ENCODE measurements around the gene TSC2.

Gene TSC2

DNA sequence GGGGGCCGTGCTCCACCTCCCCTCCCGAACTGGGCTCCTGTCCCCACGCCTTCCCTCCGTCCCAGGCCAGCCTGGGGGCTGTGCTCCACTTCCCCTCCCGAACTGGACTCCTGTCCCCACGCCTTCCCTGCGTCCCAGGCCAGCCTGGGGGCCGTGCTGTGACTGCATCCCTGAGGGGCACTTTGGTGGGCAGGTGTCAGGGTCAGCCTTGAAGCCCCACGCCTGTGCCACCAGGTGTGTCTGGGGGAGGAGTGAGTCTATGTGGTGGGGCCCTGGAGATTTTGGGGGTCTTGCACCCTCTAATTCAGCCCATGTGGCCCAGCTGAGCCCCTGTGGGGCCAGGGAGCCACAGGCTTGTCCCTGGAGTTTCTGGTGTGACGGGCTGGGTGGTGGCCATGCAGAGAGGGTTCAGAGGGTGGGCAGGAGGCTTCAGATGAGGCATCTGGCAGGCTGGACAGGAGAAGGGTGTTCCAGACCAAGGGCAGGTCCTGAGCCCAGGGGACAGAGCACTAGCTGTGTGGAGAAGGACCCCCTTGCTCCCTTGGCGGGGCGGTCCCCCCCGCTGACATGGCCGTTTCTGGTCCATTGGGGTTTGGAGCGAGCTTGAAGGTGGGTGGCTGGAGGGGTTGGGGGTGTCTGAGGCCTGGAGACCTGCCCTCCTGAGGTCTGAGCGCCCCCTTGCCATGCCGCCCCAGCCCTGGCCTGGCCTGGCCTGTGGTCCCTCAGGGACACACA is 12.9 kb upstream of the TSC2 start:
- H3K9me3 ChIP-seq = no peaks in the 10 kb centered on the region
- H3K27me3 ChIP-seq = peaks cover 33% of the 10 kb centered on the region
- TF ChIP-seq CTCF (IDR thresholded peaks at IDR 0.05) = no peak
- peaks cover 0 to 10% of the 10 kb centered on the region in 2 experiments for H3K4me1 ChIP-seq (ENCODE audit: control insufficient read depth in 1 of 2, insufficient read depth in 1 of 2, low read depth in 1 of 2, low read length in 1 of 2)
- no peak overlapping the region for H3K4me3 ChIP-seq (ENCODE audit: low read depth in 1 of 2, low read length in 1 of 2)
- H3K27ac ChIP-seq = no peak overlapping the region
- H3K36me3 ChIP-seq = no peaks in the 10 kb centered on the region

- H3K36me3 ChIP-seq = no peaks in the 10 kb centered on the region
- peaks cover 0 to 10% of the 10 kb centered on the region in 2 experiments for H3K4me1 ChIP-seq (ENCODE audit: control insufficient read depth in 1 of 2, insufficient read depth in 1 of 2, low read depth in 1 of 2, low read length in 1 of 2)
Observed at GRCh38 chr16:2035431-2036199, 12.2 kb upstream of the TSC2 start.

DNA sequence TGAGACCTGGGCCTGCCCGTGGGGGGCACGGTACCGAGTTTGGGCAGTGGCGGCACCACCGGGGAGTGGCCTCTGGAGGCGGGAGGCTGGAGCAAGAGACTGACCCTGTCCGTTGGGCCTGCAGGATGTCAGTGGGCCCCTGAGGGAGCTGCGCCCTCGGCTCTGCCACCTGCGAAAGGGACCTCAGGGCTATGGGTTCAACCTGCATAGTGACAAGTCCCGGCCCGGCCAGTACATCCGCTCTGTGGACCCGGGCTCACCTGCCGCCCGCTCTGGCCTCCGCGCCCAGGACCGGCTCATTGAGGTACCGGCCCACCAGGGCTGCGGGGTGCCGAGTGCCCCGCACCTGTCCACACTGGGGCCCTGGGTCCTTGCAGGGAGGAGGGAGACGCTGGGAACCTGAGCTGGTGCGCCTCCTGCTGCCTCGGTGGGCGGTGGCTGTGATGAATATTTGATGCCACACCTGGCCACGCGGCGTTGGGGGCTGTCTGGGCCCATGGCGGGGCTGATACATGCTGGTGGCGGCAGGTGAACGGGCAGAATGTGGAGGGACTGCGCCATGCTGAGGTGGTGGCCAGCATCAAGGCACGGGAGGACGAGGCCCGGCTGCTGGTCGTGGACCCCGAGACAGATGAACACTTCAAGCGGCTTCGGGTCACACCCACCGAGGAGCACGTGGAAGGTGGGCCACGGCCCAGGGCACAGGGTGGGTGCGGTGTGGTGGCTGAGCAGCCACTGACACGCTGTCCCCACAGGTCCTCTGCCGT is 11.4 kb upstream of the TSC2 start:
- Histone ChIP-seq H3K4me1 (ENCODE audit: control insufficient read depth in 1 of 2, insufficient read depth in 1 of 2, low read depth in 1 of 2, low read length in 1 of 2) (peaks cover 0 to 10% of the 10 kb centered on the region in 2 experiments), H3K4me3 (ENCODE audit: low read depth in 1 of 2, low read length in 1 of 2) (no peak overlapping the region), H3K36me3 (no peaks in the 10 kb centered on the region), H3K9me3 (no peaks in the 10 kb centered on the region), H3K27me3 (peaks cover 28% of the 10 kb centered on the region), H3K27ac (no peak overlapping the region)
- no peak for TF ChIP-seq CTCF (IDR thresholded peaks at IDR 0.05)

More at GRCh38 chr16:2035431-2036199, 12.2 kb upstream of the TSC2 start:
- no peak for TF ChIP-seq CTCF (IDR thresholded peaks at IDR 0.05)
- H3K9me3 ChIP-seq = no peaks in the 10 kb centered on the region
- H3K4me3 ChIP-seq (ENCODE audit: low read depth in 1 of 2, low read length in 1 of 2) = no peak overlapping the region
- H3K27me3 ChIP-seq = peaks cover 28% of the 10 kb centered on the region
- no peak overlapping the region for H3K27ac ChIP-seq

DNA sequence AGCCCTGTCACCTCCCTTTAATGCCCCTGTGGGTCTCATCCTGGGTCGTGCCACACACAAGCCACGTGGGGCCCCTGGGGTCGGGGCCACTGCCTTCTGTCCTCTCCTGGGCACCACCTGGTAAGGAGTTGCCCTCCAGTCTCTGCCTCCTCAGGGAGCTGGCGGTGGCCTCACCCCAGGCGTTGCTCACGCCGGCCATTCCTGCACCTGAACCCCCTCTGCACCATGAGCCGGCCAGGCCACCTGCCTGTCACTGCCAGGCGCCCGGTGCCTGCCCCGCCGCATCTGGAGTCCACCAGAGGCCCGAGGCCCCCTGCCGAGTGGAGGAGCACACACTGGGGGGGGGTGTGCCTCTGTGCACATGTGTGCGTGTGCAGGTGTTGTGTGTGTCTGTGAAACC is 10.7 kb upstream of the TSC2 start:
- peaks cover 26% of the 10 kb centered on the region for H3K27me3 ChIP-seq
- no peak overlapping the region for H3K4me3 ChIP-seq (ENCODE audit: low read depth in 1 of 2, low read length in 1 of 2)
- no peaks in the 10 kb centered on the region for H3K9me3 ChIP-seq
- TF ChIP-seq CTCF (IDR thresholded peaks at IDR 0.05) = no peak
- H3K4me1 ChIP-seq (ENCODE audit: control insufficient read depth in 1 of 2, insufficient read depth in 1 of 2, low read depth in 1 of 2, low read length in 1 of 2) = peaks cover 0 to 10% of the 10 kb centered on the region in 2 experiments
- no peak overlapping the region for H3K27ac ChIP-seq
- no peaks in the 10 kb centered on the region for H3K36me3 ChIP-seq

DNA sequence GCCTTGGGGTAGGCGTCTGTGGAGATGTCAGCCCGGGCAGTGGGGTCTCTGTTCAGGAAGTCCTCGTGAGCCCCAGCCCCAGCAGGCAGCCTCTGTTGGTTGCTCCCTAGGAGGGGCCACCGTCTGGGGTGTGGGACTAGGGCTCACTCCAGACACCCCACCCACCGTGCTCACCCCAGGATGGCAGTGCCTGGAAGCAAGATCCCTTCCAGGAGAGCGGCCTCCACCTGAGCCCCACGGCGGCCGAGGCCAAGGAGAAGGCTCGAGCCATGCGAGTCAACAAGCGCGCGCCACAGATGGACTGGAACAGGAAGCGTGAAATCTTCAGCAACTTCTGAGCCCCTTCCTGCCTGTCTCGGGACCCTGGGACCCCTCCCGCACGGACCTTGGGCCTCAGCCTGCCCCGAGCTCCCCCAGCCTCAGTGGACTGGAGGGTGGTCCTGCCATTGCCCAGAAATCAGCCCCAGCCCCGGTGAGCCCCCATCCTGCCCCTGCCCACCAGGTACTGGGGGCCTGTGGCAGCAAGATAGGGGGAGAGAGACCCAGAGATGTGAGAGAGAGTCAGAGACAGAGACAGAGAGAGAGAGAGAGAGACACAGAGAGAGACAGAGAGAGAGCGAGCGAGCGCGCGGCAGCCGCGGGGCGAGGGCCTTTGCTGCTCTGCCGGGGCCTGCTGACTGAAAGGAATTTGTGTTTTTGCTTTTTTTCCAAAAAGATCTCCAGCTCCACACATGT is 10.0 kb upstream of the TSC2 start:
- no peaks in the 10 kb centered on the region for H3K36me3 ChIP-seq
- peaks cover 19% of the 10 kb centered on the region for H3K27me3 ChIP-seq
- H3K27ac ChIP-seq = no peak overlapping the region
- peaks cover 0 to 10% of the 10 kb centered on the region in 2 experiments for H3K4me1 ChIP-seq (ENCODE audit: control insufficient read depth in 1 of 2, insufficient read depth in 1 of 2, low read depth in 1 of 2, low read length in 1 of 2)
- no peak for TF ChIP-seq CTCF (IDR thresholded peaks at IDR 0.05)
- H3K9me3 ChIP-seq = no peaks in the 10 kb centered on the region
- no peak overlapping the region for H3K4me3 ChIP-seq (ENCODE audit: low read depth in 1 of 2, low read length in 1 of 2)

Data from neutrophil (primary cell).